A549 (cell line): ENCODE measurements around the gene TMEM244. TPM values are rescaled to one million over a fixed set of nuclear protein-coding genes. Genes with fewer than 3 reads are reported as not detected.

Source experiments
- ATAC-seq, 2 experiments: fragments of 200-7000 bp in 1 of 2; fragments of >200 bp in 1 of 2; cut with Nextera tagmentation in 1 of 2; cut with Tn5 transposase in 1 of 2; 3 replicates each; pipeline versions ENCODE4 v1.8.0 to v1.9.1; 2018 to 2020; ENCODE audit warnings: mild to moderate bottlenecking in 1 of 2, moderate library complexity in 1 of 2
- CTCF ChIA-PET: fragments of 300-600 bp; sonication (Branson Sonifier 250); formaldehyde crosslinking; extraction: SDS; loops from one replicate; lab custom pipeline; 2021; ENCODE audit warnings: antibody characterized with exemption, inconsistent platforms; lab: Yijun Ruan, JAX
- POLR2A ChIA-PET: fragments of 350-600 bp; formaldehyde crosslinking; extraction: SDS; loops from one replicate; lab custom pipeline; 2021; ENCODE audit warnings: antibody characterized with exemption, inconsistent platforms; lab: Yijun Ruan, JAX
- DNase-seq, 2 experiments: peaks; one replicate each; pipeline versions ENCODE4 v3.0.0 to v3.0.0-alpha.2; 2011 to 2016; ENCODE audit warnings: low read depth in 1 of 2, low spot score in 1 of 2
- FAIRE-seq: peaks from 2 replicates; lab custom pipeline; 2011; peaks lifted over from hg19 to GRCh38; lab: Jason Lieb, UNC
- H3K27ac ChIP-seq, 2 experiments: fragments of >200 bp; sonication (Bioruptor Twin); formaldehyde crosslinking; 3 replicates each; pipeline ENCODE4 v1.5.1; 2016 to 2017
- H3K4me1 ChIP-seq: fragments of >200 bp; sonication (Bioruptor Twin); formaldehyde crosslinking; 3 replicates; pipeline ENCODE4 v1.6.1; 2016
- H3K4me2 ChIP-seq: fragments of >200 bp; sonication (Bioruptor Twin); formaldehyde crosslinking; 3 replicates; pipeline ENCODE4 v1.6.1; 2016
- H3K4me3 ChIP-seq: fragments of >200 bp; sonication (Bioruptor Twin); formaldehyde crosslinking; 3 replicates; pipeline ENCODE4 v1.5.1; 2016
- H3K9me3 ChIP-seq: fragments of >200 bp; sonication (Bioruptor Twin); formaldehyde crosslinking; 3 replicates; pipeline ENCODE4 v1.6.1; 2016
- BHLHE40 ChIP-seq: IDR thresholded peaks from 2 replicates; pipeline ENCODE4 v1.6.1; 2012; ENCODE audit warnings: low read depth, low read length, inconsistent platforms
- CBX2 ChIP-seq: fragments of 200-600 bp; sonication (generic); IDR thresholded peaks from 2 replicates; pipeline ENCODE4 v1.6.1; 2016; ENCODE audit warnings: low read depth, mild to moderate bottlenecking, borderline replicate concordance
- CEBPB ChIP-seq, 2 experiments: fragments of >200 bp in 1 of 2; sonication (Bioruptor Twin) in 1 of 2; formaldehyde crosslinking in 1 of 2; IDR thresholded peaks; 2 replicates each; pipeline ENCODE4 v1.6.1; 2012 to 2016
- EHF ChIP-seq: fragments of 250-450 bp; sonication (Bioruptor Pico); IDR thresholded peaks from 2 replicates; pipeline ENCODE4 v1.5.0; 2020; ENCODE audit warnings: mild to moderate bottlenecking
- EHMT2 ChIP-seq: fragments of 200-600 bp; sonication (generic); IDR thresholded peaks from 2 replicates; pipeline ENCODE4 v1.6.1; 2016; ENCODE audit warnings: antibody characterized with exemption, low read depth, mild to moderate bottlenecking, moderate library complexity
- ESRRA ChIP-seq: fragments of 150-350 bp; IDR thresholded peaks from 2 replicates; pipeline ENCODE4 v1.6.1; 2014; ENCODE audit warnings: mild to moderate bottlenecking, low read length, borderline replicate concordance
- HEYL ChIP-seq: fragments of 250-450 bp; sonication (Bioruptor Pico); IDR thresholded peaks from 2 replicates; pipeline ENCODE4 v1.8.0; 2021; ENCODE audit warnings: mild to moderate bottlenecking, moderate library complexity
- HOXB13 ChIP-seq: fragments of 250-450 bp; sonication (Bioruptor Pico); IDR thresholded peaks from 2 replicates; pipeline ENCODE4 v1.5.0; 2020; ENCODE audit warnings: low read depth, mild to moderate bottlenecking, moderate library complexity
- HOXB5 ChIP-seq: fragments of 250-450 bp; sonication (Bioruptor Pico); IDR thresholded peaks from 2 replicates; pipeline ENCODE4 v1.5.0; 2020; ENCODE audit warnings: mild to moderate bottlenecking, moderate library complexity
- JUN ChIP-seq, 2 experiments: fragments of >200 bp; sonication (Bioruptor Twin); formaldehyde crosslinking; IDR thresholded peaks; 2 replicates in 1 of 2; 3 replicates in 1 of 2; pipeline ENCODE4 v1.6.1; 2016 to 2017
- JUNB ChIP-seq: fragments of >200 bp; sonication (Bioruptor Twin); formaldehyde crosslinking; IDR thresholded peaks from 2 replicates; pipeline ENCODE4 v1.6.1; 2016
- KDM1A ChIP-seq: fragments of 200-600 bp; sonication (generic); IDR thresholded peaks from 2 replicates; pipeline ENCODE4 v1.6.1; 2016; ENCODE audit warnings: low read depth, mild to moderate bottlenecking
- KDM5A ChIP-seq: fragments of 200-600 bp; sonication (generic); IDR thresholded peaks from 2 replicates; pipeline ENCODE4 v1.6.1; 2016; ENCODE audit warnings: antibody characterized with exemption, mild to moderate bottlenecking
- MYC ChIP-seq: IDR thresholded peaks from 2 replicates; pipeline ENCODE4 v1.6.1; 2012; ENCODE audit warnings: mild to moderate bottlenecking, inconsistent platforms, low read length, improper control_type of control experiment, borderline replicate concordance
- PHF8 ChIP-seq: fragments of 200-600 bp; sonication (generic); IDR thresholded peaks from 2 replicates; pipeline ENCODE4 v1.6.1; 2016; ENCODE audit warnings: low read depth, mild to moderate bottlenecking, antibody characterized with exemption, moderate library complexity, borderline replicate concordance
- POLR2A ChIP-seq: IDR thresholded peaks from 2 replicates; pipeline ENCODE4 v1.6.1; 2012; ENCODE audit warnings: mild to moderate bottlenecking, low read length
- POLR2AphosphoS2 ChIP-seq: conservative IDR thresholded peaks from 2 replicates; pipeline ENCODE4 v1.6.1; 2012; ENCODE audit warnings: low read length, improper control_type of control experiment, inconsistent platforms
- RAD21 ChIP-seq, 2 experiments: fragments of >200 bp in 1 of 2; sonication (Bioruptor Twin) in 1 of 2; formaldehyde crosslinking in 1 of 2; IDR thresholded peaks in 1 of 2; conservative IDR thresholded peaks in 1 of 2; 2 replicates in 1 of 2; 3 replicates in 1 of 2; pipeline ENCODE4 v1.6.1; 2012 to 2018; ENCODE audit warnings: inconsistent platforms in 1 of 2
- RARB ChIP-seq: fragments of 250-450 bp; sonication (Bioruptor Pico); IDR thresholded peaks from 2 replicates; pipeline ENCODE4 v1.8.0; 2021; ENCODE audit warnings: mild to moderate bottlenecking, moderate library complexity
- RCOR1 ChIP-seq: fragments of 150-350 bp; IDR thresholded peaks from 2 replicates; pipeline ENCODE4 v1.6.1; 2014; ENCODE audit warnings: antibody characterized with exemption, low read length, low read depth
- RFX5 ChIP-seq: fragments of 450-650 bp; IDR thresholded peaks from 2 replicates; pipeline ENCODE4 v1.7.1; 2014; ENCODE audit warnings: antibody characterized with exemption, mild to moderate bottlenecking, moderate library complexity
- SMC3 ChIP-seq: fragments of >200 bp; sonication (Bioruptor Twin); formaldehyde crosslinking; IDR thresholded peaks from 3 replicates; pipeline ENCODE4 v1.6.1; 2018; ENCODE audit warnings: inconsistent platforms
- SREBF2 ChIP-seq: fragments of 450-650 bp; IDR thresholded peaks from 2 replicates; pipeline ENCODE4 v1.6.1; 2014; ENCODE audit warnings: mild to moderate bottlenecking, moderate library complexity
- ZC3H11A ChIP-seq: fragments of 450-650 bp; IDR thresholded peaks from 2 replicates; pipeline ENCODE4 v1.6.1; 2014; ENCODE audit warnings: antibody characterized with exemption, mild to moderate bottlenecking
- ZNF302 ChIP-seq: fragments of 250-450 bp; sonication (Bioruptor Pico); IDR thresholded peaks from 2 replicates; pipeline ENCODE4 v1.9.0; 2021; ENCODE audit warnings: inconsistent platforms, mild to moderate bottlenecking, moderate library complexity
- WGBS: methylation state at CpG from one replicate; pipeline ENCODE4 v1.1.6; 2017; ENCODE audit errors: missing lambda C conversion rate; 5-methylcytosine and 5-hydroxymethylcytosine counted together
- polyA plus RNA-seq, 4 experiments: library from polyadenylated mRNA; depleted of rRNA in 3 of 4; stranded (reverse); fragments of >200 nt; fragmentation: RNase III in 1 of 4; extraction: RNeasy Plus Mini Kit Qiagen cat#74134 plus additional on column Dnase treatment in 1 of 4; gene quantifications; 2 replicates in 3 of 4; 3 replicates in 1 of 4; pipeline ENCODE4 v1.2.3, GENCODE V29; 2011 to 2017
- TF ChIP-seq, protein P1 (sequence below): fragments of 200-600 bp; sonication (generic); IDR thresholded peaks from 2 replicates; pipeline ENCODE4 v1.6.1; 2016; ENCODE audit warnings: antibody characterized with exemption, mild to moderate bottlenecking, moderate library complexity
- TF ChIP-seq, protein P2 (sequence below): fragments of >200 bp; sonication (Bioruptor Twin); formaldehyde crosslinking; IDR thresholded peaks from 3 replicates; pipeline ENCODE4 v1.5.1; 2016
- TF ChIP-seq, protein P3 (sequence below): fragments of >200 bp; sonication (Bioruptor Twin); formaldehyde crosslinking; IDR thresholded peaks from 3 replicates; pipeline ENCODE4 v1.6.1; 2016

The TMEM244 gene
- polyA plus RNA-seq, 2 of the 4 experiments (the other 2 are of a cell fraction) = not detected

DNA sequence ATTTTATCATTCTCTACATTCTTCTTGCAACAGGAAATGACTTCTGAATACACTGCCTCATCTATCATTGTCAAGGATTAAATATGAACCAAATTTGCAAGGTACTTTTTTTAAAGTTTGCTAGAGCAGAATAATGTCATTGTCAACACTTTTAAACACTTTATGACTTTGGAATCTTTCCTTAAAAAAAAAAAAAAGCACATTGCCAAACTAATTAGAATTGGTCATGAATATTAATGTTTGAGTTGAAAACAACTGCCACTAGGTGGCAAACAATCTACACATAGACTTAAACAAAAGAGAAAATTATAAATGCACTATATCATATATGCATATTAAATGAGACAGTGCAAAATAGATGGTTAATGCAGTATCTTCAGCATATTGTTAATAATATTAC is 32.5 kb upstream of the TMEM244 start:
- H3K4me2 ChIP-seq = no peak overlapping the region
- no peak overlapping the region for H3K4me3 ChIP-seq
- H3K4me1 ChIP-seq = no peaks in the 10 kb centered on the region
- no peaks in the 10 kb centered on the region for H3K9me3 ChIP-seq
- TF ChIP-seq, protein P1, sequence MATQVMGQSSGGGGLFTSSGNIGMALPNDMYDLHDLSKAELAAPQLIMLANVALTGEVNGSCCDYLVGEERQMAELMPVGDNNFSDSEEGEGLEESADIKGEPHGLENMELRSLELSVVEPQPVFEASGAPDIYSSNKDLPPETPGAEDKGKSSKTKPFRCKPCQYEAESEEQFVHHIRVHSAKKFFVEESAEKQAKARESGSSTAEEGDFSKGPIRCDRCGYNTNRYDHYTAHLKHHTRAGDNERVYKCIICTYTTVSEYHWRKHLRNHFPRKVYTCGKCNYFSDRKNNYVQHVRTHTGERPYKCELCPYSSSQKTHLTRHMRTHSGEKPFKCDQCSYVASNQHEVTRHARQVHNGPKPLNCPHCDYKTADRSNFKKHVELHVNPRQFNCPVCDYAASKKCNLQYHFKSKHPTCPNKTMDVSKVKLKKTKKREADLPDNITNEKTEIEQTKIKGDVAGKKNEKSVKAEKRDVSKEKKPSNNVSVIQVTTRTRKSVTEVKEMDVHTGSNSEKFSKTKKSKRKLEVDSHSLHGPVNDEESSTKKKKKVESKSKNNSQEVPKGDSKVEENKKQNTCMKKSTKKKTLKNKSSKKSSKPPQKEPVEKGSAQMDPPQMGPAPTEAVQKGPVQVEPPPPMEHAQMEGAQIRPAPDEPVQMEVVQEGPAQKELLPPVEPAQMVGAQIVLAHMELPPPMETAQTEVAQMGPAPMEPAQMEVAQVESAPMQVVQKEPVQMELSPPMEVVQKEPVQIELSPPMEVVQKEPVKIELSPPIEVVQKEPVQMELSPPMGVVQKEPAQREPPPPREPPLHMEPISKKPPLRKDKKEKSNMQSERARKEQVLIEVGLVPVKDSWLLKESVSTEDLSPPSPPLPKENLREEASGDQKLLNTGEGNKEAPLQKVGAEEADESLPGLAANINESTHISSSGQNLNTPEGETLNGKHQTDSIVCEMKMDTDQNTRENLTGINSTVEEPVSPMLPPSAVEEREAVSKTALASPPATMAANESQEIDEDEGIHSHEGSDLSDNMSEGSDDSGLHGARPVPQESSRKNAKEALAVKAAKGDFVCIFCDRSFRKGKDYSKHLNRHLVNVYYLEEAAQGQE = no peak
- TF ChIP-seq RAD21 (conservative IDR thresholded peaks at IDR 0.05 in 1 of 2, IDR thresholded peaks at IDR 0.05 in 1 of 2) = peak; percentile 28 to 32; a peak in 3 of 5 replicates
- TF ChIP-seq, protein P2, sequence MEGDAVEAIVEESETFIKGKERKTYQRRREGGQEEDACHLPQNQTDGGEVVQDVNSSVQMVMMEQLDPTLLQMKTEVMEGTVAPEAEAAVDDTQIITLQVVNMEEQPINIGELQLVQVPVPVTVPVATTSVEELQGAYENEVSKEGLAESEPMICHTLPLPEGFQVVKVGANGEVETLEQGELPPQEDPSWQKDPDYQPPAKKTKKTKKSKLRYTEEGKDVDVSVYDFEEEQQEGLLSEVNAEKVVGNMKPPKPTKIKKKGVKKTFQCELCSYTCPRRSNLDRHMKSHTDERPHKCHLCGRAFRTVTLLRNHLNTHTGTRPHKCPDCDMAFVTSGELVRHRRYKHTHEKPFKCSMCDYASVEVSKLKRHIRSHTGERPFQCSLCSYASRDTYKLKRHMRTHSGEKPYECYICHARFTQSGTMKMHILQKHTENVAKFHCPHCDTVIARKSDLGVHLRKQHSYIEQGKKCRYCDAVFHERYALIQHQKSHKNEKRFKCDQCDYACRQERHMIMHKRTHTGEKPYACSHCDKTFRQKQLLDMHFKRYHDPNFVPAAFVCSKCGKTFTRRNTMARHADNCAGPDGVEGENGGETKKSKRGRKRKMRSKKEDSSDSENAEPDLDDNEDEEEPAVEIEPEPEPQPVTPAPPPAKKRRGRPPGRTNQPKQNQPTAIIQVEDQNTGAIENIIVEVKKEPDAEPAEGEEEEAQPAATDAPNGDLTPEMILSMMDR = peak; percentile 40
- peak; percentile 32; the same call in 1 of the 3 replicates for TF ChIP-seq SMC3
- TF ChIP-seq HEYL (CRISPR knock-in tag) = no peak
- TF ChIP-seq HOXB5 (CRISPR knock-in tag) = no peak
- TF ChIP-seq, all 56 proteins: peak for 3
- ChIA-PET POLR2A (no interaction called here), CTCF (interaction anchor here (0.7 kb wide), 1 partner anchor 82 kb away, joined by 3 read pairs; no protein-coding TSS in a partner anchor)
- FAIRE-seq (no peak), ATAC-seq (no peak), DNase-seq (peak in 1 of 2 experiments; percentile 11)
- no peak overlapping the region for H3K27ac ChIP-seq

DNA sequence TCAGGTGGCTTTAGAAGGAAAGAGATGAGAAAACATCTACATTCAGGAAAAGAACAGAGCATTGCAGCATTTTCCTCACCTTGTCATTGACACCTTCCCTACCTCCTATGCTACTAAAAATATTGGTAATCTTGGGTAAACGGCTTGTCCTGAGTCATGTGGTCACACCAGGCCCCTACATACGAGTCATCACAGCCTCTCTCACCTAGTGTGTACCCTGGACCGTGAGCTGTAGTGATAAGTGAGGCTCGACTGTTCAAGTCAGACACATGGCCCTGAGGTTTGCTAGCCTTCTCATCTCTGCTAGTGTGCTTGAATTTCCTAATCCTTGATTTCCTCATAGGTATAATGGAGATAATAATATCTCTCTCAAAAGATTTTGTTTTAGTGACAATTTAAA is 29.6 kb upstream of the TMEM244 start:
- ATAC-seq (no peak), FAIRE-seq (no peak), DNase-seq (no peak)
- no peak overlapping the region for H3K4me2 ChIP-seq
- WGBS = 41% methylated on average over 4 of the region's 4 CpGs
- no peak overlapping the region for H3K27ac ChIP-seq
- no peak overlapping the region for H3K4me3 ChIP-seq
- TF ChIP-seq RARB (no peak), KDM5A (no peak), ZC3H11A (no peak), CEBPB (IDR thresholded peaks at IDR 0.05) (no peak), EHMT2 (no peak), SMC3 (no peak), EHF (CRISPR knock-in tag) (no peak), ESRRA (no peak), POLR2A (no peak), MYC (no peak), KDM1A (no peak), RCOR1 (no peak)
- no peaks in the 10 kb centered on the region for H3K4me1 ChIP-seq
- CTCF ChIA-PET = no interaction called here
- POLR2A ChIA-PET = no interaction called here
- H3K9me3 ChIP-seq = no peaks in the 10 kb centered on the region

DNA sequence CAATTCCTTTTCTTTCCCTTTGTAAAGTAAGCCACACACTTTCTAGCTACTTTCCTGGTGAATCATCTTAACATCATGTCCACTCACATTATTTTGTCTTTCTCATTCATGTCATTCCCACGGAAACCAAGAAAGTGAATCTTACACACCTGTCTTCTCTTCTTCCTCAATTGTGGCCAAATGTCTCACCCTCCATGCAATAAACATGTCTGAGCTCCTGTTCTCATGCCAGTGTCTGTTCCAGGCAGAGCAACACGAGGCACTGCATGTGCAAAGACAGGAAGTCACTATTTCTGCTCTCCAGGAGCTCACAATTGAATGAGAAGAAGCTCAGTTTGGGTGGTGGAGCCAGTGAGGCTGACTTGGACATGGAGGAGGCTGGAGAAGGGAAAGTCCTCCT is 29.0 kb upstream of the TMEM244 start:
- no peak for FAIRE-seq
- CTCF ChIA-PET = no interaction called here

More for the DNA sequence above, 29.0 kb upstream of the TMEM244 start:
- no peak overlapping the region for H3K27ac ChIP-seq
- ATAC-seq (no peak), DNase-seq (no peak)
- TF ChIP-seq, protein P3, sequence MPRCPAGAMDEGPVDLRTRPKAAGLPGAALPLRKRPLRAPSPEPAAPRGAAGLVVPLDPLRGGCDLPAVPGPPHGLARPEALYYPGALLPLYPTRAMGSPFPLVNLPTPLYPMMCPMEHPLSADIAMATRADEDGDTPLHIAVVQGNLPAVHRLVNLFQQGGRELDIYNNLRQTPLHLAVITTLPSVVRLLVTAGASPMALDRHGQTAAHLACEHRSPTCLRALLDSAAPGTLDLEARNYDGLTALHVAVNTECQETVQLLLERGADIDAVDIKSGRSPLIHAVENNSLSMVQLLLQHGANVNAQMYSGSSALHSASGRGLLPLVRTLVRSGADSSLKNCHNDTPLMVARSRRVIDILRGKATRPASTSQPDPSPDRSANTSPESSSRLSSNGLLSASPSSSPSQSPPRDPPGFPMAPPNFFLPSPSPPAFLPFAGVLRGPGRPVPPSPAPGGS = no peak
- TF ChIP-seq RFX5 (no peak), SREBF2 (no peak), POLR2AphosphoS2 (no peak), ESRRA (no peak), SMC3 (no peak), ZNF302 (CRISPR knock-in tag) (no peak), CBX2 (no peak), JUN (IDR thresholded peaks at IDR 0.05) (no peak), HOXB13 (CRISPR knock-in tag) (no peak), KDM5A (no peak), RAD21 (conservative IDR thresholded peaks at IDR 0.05 in 1 of 2, IDR thresholded peaks at IDR 0.05 in 1 of 2) (no peak), RARB (no peak), JUNB (no peak), BHLHE40 (no peak), PHF8 (no peak)
- no peaks in the 10 kb centered on the region for H3K9me3 ChIP-seq
- no peak overlapping the region for H3K4me3 ChIP-seq
- POLR2A ChIA-PET = no interaction called here
- no peak overlapping the region for H3K4me2 ChIP-seq
- H3K4me1 ChIP-seq = no peaks in the 10 kb centered on the region
- 6% methylated on average over 2 of the region's 2 CpGs for WGBS
